GM19239 (cell line): Measurements from ENCODE around the gene ALKBH4.

Experiments used
- DNase-seq: peaks from one replicate; pipeline ENCODE4 v3.0.0; 2011; ENCODE audit warnings: low spot score; ENCODE audit not compliant: insufficient read length
- FAIRE-seq: peaks from 2 replicates; lab custom pipeline; 2011; peaks lifted over from hg19 to GRCh38; lab: Jason Lieb, UNC

The ALKBH4 gene

GRCh38 chr7:102433219-102434038 is 31.2 kb downstream of the ALKBH4 start, which contains the start of gene ORAI2:
TSS of gene ORAI2 (plus strand) at chr7:102433575. CDS start at chr7:102438957, 5,382 bp downstream.
- DNase-seq = no peak
- FAIRE-seq = peak; percentile 31

DNA sequence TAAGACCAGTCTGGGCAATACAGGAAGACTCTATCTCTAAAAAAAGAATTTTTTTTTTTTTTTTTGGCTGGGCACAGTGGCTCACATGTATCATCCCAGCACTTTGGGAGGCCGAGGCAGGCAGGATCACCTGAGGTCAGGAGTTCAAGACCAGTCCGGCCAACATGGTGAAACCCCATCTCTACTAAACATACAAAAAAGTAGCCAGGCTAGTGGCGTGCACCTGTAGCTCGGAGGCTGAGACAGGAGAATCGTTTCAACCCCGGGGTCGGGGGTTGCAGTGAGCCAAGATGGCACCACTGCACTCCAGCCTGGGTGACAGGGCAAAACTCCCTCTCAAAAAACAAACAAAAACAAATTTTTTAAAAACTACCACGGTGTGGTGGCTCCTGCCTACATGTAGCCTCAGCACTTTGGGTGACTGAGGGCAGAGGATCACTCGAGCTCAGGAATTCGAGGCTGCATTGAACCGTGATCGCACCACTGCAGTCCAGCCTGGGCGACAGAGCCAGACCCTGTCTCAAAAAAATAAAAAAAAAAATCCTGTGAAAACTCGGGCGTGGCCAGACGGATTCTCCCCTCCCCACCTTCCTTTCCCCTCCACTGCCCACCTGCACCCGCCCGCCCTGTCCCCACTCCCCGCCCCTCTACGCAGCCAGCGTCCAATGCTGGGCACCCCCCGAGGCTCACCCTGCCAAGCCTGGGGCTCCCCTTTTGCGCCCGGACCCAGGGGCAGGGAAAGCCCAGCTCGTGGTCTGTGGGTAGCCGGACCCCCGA is 32.0 kb downstream of the ALKBH4 start:
- DNase-seq (no peak), FAIRE-seq (peak; percentile 70)

DNA sequence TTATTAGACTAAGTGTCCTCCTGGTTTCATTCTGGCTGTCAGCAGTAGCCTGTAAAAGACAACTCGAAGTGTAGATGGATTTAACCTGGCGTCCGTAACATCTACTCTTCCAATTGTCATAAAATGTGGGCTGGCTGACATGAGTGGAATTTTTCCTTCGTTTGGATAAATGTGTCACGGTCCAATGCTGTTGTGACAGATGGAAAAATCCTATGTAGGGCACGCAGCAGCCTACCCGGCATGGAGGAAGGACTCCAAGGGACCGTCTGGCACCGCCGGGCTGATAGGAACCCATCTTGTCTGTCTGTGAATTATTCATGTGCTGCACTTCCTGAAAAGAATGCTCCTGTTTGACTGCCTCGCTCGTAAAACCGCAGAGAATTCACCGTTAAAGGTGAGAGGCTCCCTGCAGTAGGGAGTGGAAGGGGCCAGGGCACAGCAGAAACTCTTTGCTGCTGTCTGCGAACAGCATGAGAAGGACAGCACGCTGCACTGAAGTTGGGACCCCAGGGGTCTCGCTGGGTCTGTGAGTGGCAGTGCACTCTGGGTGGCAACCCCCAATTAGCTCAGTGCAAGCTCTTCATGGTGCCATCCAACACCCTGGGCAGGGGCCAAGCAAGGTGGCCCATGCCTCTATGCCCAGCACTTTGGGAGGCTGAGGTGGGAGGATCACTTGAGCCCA is 32.9 kb downstream of the ALKBH4 start:
- DNase-seq = no peak

GRCh38 chr7:102429141-102429899 is 35.3 kb downstream of the ALKBH4 start:
- FAIRE-seq = no peak
- no peak for DNase-seq

More for the DNA sequence above, 32.9 kb downstream of the ALKBH4 start:
- FAIRE-seq = peak; percentile 99

GRCh38 chr7:102427019-102427405 is 37.7 kb downstream of the ALKBH4 start:
- FAIRE-seq (no peak), DNase-seq (no peak)

GRCh38 chr7:102426268-102427018 is 38.2 kb downstream of the ALKBH4 start:
- FAIRE-seq (peak; percentile 98), DNase-seq (peak; percentile 60)

GRCh38 chr7:102425639-102426267 is 38.9 kb downstream of the ALKBH4 start:
- DNase-seq = peak; percentile 57
- no peak for FAIRE-seq

DNA sequence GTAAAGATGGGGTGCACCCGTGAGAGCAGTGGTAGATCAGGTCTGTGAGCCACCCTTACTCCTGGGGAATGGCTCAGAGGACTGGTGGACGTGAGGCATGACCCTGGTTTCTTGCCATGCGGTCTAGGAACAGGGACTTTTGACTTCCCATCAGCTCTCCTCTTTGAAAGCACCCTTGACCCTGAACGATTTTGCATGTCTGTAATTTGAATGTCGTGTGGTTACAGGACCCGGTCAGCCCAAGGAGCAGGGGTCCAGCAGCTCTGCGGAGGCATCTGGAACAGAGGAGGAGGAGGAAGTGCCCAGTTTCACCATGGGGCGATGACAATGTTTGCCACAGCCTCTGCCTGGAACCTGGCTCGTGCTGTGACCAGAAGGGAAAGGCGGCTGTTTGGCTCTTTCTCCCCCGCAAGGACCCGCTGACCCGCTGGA is 39.9 kb downstream of the ALKBH4 start:
- FAIRE-seq (no peak), DNase-seq (no peak)

DNA sequence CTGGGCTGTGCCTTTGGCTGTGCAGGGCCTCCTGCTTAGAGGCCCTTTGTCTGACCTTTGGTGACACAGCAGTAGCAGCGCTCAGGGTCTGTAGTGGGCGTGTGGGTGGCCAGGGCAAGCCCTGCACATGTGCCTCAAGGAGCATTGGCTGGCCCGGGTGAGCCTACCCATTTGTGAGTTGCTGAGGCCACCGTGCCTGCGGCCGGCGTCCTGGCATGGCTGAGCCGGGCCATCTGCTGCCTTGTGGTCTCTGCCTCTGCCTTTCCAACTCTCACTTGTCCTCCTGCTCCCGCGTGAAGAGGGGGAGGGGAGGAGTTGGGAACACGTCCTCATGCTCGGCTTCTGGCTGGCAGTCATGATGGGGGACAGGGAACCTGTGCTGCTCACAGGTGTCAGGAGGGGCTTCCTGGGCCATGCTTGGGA is 40.5 kb downstream of the ALKBH4 start:
- FAIRE-seq (no peak), DNase-seq (no peak)

GRCh38 chr7:102421706-102422240 is 42.9 kb downstream of the ALKBH4 start:
- no peak for DNase-seq
- FAIRE-seq = no peak

GRCh38 chr7:102418592-102418991 is 46.1 kb downstream of the ALKBH4 start:
- FAIRE-seq = no peak
- no peak for DNase-seq

DNA sequence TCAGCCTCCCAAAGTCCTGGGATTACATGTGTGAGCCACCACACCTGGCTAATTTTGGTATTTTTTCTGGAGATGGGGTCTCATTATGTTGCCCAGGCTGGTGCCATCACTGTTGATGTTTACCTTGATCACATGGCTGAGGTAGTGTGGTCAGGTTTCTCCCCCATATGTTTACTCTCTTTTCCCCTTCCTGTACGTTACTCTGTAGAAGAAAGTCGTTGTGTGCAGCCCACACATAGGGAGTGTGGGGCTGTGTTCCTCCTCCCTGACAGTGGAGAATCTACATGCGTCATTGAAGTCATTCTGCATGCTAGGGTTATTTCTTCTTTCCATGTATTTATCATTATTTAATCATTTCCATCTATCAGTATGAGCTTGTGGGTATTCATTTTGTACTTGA is 47.6 kb downstream of the ALKBH4 start:
- DNase-seq (no peak), FAIRE-seq (no peak)

DNA sequence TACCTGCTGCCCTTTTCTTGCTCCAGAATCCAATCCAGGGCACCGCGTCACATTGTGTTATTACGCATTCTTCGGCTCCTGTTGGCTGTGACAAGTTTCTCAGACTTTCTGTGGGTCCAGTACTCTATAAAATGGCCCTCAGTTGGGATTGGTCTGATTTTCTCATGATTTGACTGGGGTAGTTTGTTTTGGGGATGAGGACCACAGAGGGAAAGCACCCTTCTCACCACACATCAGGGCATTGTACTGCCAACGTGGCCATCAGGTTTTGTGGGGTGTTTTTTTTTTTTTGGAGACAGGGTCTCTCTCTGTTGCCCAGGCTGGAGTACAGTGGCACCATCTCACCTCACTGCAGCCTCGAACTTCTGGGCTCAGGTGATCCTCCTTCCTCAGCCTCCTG is 48.3 kb downstream of the ALKBH4 start:
- no peak for FAIRE-seq
- no peak for DNase-seq

- FAIRE-seq = peak; percentile 90
Observed at GRCh38 chr7:102415685-102416225, 48.9 kb downstream of the ALKBH4 start.

GRCh38 chr7:102413611-102414010 is 51.1 kb downstream of the ALKBH4 start:
- FAIRE-seq = no peak

More at GRCh38 chr7:102415685-102416225, 48.9 kb downstream of the ALKBH4 start:
- no peak for DNase-seq

DNA sequence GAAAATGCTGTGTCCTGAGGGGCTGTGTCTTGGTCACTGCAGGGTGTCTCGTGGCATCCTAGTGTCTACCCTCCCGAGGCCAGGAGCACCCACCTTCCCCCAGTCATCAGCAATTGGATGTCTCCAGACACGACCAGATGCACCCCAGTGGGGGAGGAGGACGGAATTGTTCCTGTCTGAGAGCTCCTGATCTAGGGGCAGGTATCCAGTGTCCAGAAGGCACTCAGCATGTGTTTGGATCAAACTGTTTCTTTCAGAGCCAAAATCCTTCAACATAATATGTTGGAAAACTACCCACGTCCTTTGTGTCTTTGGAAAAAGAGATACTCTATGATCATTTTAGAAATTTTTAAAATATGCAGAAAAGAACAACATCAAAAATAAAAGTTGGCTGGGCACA is 51.6 kb downstream of the ALKBH4 start:
- no peak for DNase-seq
- no peak for FAIRE-seq

More at GRCh38 chr7:102413611-102414010, 51.1 kb downstream of the ALKBH4 start:
- no peak for DNase-seq

- FAIRE-seq = peak; percentile 51
- DNase-seq = no peak
Observed at GRCh38 chr7:102412548-102412947, 52.1 kb downstream of the ALKBH4 start.

- DNase-seq (no peak), FAIRE-seq (no peak)
Observed at GRCh38 chr7:102410918-102411317, 53.7 kb downstream of the ALKBH4 start.
